C4-2B (cell line): ENCODE results near the gene PRM3.

Source experiments
- CTCF ChIP-seq: fragments of 450-650 bp; conservative IDR thresholded peaks from 2 replicates; pipeline ENCODE4 v1.5.1; 2017; ENCODE audit warnings: mild to moderate bottlenecking
- ZFX ChIP-seq: fragments of 450-650 bp; IDR thresholded peaks from 2 replicates; pipeline ENCODE4 v1.6.1; 2017

- no peak for TF ChIP-seq CTCF
- no peak for TF ChIP-seq ZFX
Observed at GRCh38 chr16:11315510-11315909, 42.1 kb upstream of the PRM3 start.
